SK-N-SH (cell line): ENCODE measurements around the gene CYP2S1.

Source experiments
- SMC3 ChIP-seq: IDR thresholded peaks from 2 replicates; pipeline ENCODE4 v1.6.1; 2012; ENCODE audit warnings: low read depth, low read length, improper control_type of control experiment
- TF ChIP-seq, protein P1 (sequence below): fragments of 200-600 bp; sonication (generic); IDR thresholded peaks from 2 replicates; pipeline ENCODE4 v1.6.1; 2017; ENCODE audit warnings: antibody characterized with exemption, mild to moderate bottlenecking, moderate library complexity

GRCh38 chr19:41172297-41173164 lies 20.5 kb upstream of the CYP2S1 start:
- no peak for TF ChIP-seq SMC3
- TF ChIP-seq, protein P1, sequence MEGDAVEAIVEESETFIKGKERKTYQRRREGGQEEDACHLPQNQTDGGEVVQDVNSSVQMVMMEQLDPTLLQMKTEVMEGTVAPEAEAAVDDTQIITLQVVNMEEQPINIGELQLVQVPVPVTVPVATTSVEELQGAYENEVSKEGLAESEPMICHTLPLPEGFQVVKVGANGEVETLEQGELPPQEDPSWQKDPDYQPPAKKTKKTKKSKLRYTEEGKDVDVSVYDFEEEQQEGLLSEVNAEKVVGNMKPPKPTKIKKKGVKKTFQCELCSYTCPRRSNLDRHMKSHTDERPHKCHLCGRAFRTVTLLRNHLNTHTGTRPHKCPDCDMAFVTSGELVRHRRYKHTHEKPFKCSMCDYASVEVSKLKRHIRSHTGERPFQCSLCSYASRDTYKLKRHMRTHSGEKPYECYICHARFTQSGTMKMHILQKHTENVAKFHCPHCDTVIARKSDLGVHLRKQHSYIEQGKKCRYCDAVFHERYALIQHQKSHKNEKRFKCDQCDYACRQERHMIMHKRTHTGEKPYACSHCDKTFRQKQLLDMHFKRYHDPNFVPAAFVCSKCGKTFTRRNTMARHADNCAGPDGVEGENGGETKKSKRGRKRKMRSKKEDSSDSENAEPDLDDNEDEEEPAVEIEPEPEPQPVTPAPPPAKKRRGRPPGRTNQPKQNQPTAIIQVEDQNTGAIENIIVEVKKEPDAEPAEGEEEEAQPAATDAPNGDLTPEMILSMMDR = no peak
